Pancreas (tissue), 10 donors: Measurements from ENCODE around the gene DENND5B. TPM values are rescaled to one million over a fixed set of nuclear protein-coding genes. Genes with fewer than 3 reads are reported as not detected.

Experiments used
- ATAC-seq, 4 donors: fragments of 200-7000 bp; cut with Tn5 transposase; one replicate each; pipeline versions ENCODE4 v1.8.0 to v1.9.1; 2020; ENCODE audit warnings: mild to moderate bottlenecking in 4 of 4, moderate library complexity in 4 of 4
- DNase-seq, 6 donors: peaks; one replicate each; pipeline ENCODE4 v3.0.0-alpha.2; 2020
- FAIRE-seq: peaks from 2 replicates; lab custom pipeline; 2012; peaks lifted over from hg19 to GRCh38; lab: Jason Lieb, UNC
- H3K27ac ChIP-seq, 4 donors: fragments of 200-600 bp; sonication (generic); 1 replicate in 3 of 4; 2 replicates in 1 of 4; pipeline versions ENCODE4 v1.5.0 to v1.8.0; 2020
- H3K27me3 ChIP-seq, 4 donors: fragments of 200-600 bp; one replicate each; pipeline ENCODE4 v1.8.0; 2021
- H3K36me3 ChIP-seq, 3 donors: fragments of 200-600 bp; sonication (generic) in 1 of 3; one replicate each; pipeline versions ENCODE4 v1.5.0 to v1.8.0; 2020 to 2021
- H3K4me1 ChIP-seq, 3 donors: fragments of 200-600 bp; one replicate each; pipeline ENCODE4 v1.8.0; 2021
- H3K4me3 ChIP-seq, 4 donors: fragments of 200-600 bp; sonication (generic) in 2 of 4; one replicate each; pipeline versions ENCODE4 v1.5.0 to v1.8.0; 2020 to 2021
- H3K9me3 ChIP-seq, 4 donors: fragments of 200-600 bp; one replicate each; pipeline ENCODE4 v1.8.0; 2021
- WGBS, 2 donors: extraction: QIAGEN DNeasy Blood & Tissue Kit; methylation state at CpG; one replicate each; pipeline ENCODE4 v1.1.7; 2013; 5-methylcytosine and 5-hydroxymethylcytosine counted together
- intact Hi-C, 3 donors: fragments of 100-400 bp; cut with DNase I; formaldehyde crosslinking; loops; one replicate each; pipeline versions ENCODE4 v1.11.1 to v1.14.2; 2022
- polyA plus RNA-seq, 2 donors: library from polyadenylated mRNA; stranded (reverse); fragments of 200-250 nt; gene quantifications; one replicate each; pipeline ENCODE4 v1.2.3, GENCODE V29; 2013
- total RNA-seq, 6 donors: library from RNA; stranded (reverse); fragmentation: NEBNext Ultra II Directional in 4 of 6; extraction: Animal tissue kit (Norgen Biotek cat#: 25700) in 4 of 6; gene quantifications; one replicate each; pipeline versions ENCODE4 v1.2.1 to v1.2.4, GENCODE V29; 2021 to 2023
- TF ChIP-seq, protein P1 (sequence below), 4 donors: fragments of 200-600 bp; sonication (generic) in 3 of 4; IDR thresholded peaks; one replicate each; pipeline versions ENCODE4 v1.5.0 to v1.8.0; 2021; ENCODE audit warnings: antibody characterized with exemption in 4 of 4
- donor health status: healthy with polysubstance abuse.
- donor health status: DM: no; HTN: no; CAD: no; lungs with moderate emphysema.
- donor health status: DM: no; HTN: no; CAD: no.
- donor health status: control.
- donor health status: control.
- donor health status: Bipolar disorder and iron deficiency.
- donor health status: DM: yes; HTN: yes; CAD: no.
- donor health status: DM: no; HTN: no; CAD: no.
- donor health status: DM: no; HTN: no; CAD: no.
- donor health status: DM: yes; HTN: yes; CAD: no.

Gene DENND5B
- total and polyA plus RNA-seq, 8 donors = 2.4 to 11.3 (median 6.9) TPM

DNA sequence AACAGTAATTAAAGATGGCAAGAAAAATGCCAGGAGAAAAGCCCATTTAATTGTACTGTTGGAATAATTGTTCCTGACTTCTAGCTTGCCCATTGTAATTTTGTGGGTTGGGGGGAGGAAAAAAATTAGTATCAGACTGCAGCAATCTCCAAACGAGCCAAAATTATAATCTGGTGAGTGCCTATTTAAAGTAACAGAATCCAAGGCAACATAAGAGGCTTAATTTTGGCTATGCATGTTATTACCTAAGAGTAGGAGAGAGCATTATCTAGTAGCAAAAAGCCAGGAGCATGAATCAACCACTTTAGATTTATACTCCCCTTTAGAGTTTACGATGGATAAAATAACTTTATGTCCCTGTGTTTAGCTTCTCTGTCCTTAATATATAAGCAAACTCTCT, 14.6 kb upstream of the DENND5B start:
- no peaks in the 10 kb centered on the region for H3K4me1 ChIP-seq
- ATAC-seq (no peak), DNase-seq (no peak), FAIRE-seq (no peak)
- TF ChIP-seq, protein P1, sequence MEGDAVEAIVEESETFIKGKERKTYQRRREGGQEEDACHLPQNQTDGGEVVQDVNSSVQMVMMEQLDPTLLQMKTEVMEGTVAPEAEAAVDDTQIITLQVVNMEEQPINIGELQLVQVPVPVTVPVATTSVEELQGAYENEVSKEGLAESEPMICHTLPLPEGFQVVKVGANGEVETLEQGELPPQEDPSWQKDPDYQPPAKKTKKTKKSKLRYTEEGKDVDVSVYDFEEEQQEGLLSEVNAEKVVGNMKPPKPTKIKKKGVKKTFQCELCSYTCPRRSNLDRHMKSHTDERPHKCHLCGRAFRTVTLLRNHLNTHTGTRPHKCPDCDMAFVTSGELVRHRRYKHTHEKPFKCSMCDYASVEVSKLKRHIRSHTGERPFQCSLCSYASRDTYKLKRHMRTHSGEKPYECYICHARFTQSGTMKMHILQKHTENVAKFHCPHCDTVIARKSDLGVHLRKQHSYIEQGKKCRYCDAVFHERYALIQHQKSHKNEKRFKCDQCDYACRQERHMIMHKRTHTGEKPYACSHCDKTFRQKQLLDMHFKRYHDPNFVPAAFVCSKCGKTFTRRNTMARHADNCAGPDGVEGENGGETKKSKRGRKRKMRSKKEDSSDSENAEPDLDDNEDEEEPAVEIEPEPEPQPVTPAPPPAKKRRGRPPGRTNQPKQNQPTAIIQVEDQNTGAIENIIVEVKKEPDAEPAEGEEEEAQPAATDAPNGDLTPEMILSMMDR (IDR thresholded peaks at IDR 0.05) = no peak
- no peaks in the 10 kb centered on the region for H3K9me3 ChIP-seq
- H3K4me3 ChIP-seq = no peak overlapping the region
- no peaks in the 10 kb centered on the region for H3K36me3 ChIP-seq
- H3K27ac ChIP-seq = no peak overlapping the region
- H3K27me3 ChIP-seq = no peaks in the 10 kb centered on the region
- WGBS, 2 donors = 63 to 70% methylated on average over 2 of the region's 2 CpGs
- intact Hi-C loops = no loop called here

DNA sequence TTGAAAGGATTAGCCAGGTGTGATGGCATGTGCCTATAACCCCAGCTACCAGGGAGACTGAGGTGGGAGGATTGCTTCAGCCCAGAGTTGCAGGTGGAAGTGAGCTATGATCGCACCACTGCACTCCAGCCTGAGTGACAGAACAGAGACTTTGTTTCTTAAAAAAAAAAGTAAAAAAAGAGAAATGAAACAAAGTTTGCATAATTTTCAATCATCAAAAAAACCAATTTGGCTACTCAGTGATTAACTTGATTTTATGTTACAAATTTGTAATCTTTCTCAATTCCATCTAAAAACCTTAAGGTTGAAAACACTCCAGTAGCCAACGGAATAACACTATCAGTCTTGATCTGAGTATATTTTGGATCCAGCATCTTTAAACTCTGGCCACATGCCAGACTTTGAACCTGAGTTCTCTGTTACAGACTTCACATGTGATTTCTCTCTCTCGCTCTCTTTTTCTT, 12.6 kb upstream of the DENND5B start:
- DNase-seq = no peak
- 79 to 83% methylated on average over 3 of the region's 3 CpGs for WGBS, 2 donors

DNA sequence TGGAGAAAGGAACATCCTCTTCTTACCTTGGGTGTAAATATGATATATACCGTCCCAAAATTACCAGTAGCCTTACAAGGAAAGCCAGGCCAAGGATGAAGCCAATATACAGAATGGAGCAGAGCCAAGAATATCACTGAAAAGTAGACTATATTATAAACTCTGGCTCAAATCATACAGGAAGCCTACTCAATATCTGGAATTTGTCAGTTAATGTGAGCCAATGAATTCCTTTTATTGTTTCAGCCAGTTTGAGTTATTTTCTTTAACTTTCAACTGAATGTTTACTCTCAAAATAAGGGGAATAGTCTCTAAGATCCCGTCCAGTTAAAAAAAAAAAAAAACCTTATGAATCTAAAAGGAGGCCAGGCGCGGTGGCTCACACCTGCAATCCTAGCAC, 9.8 kb upstream of the DENND5B start:
- TF ChIP-seq, protein P1 (IDR thresholded peaks at IDR 0.05) = no peak
- 85 to 87% methylated on average over 4 of the region's 4 CpGs for WGBS, 2 donors
- Histone ChIP-seq H3K36me3 (no peaks in the 10 kb centered on the region), H3K4me3 (no peak overlapping the region), H3K9me3 (no peaks in the 10 kb centered on the region), H3K4me1 (no peaks in the 10 kb centered on the region), H3K27ac (no peak overlapping the region), H3K27me3 (no peaks in the 10 kb centered on the region)
- intact Hi-C loops = no loop called here
- FAIRE-seq = no peak
- DNase-seq = no peak
- no peak for ATAC-seq

More for the DNA sequence above, 12.6 kb upstream of the DENND5B start:
- Histone ChIP-seq H3K27me3 (no peaks in the 10 kb centered on the region), H3K4me3 (no peak overlapping the region), H3K9me3 (no peaks in the 10 kb centered on the region), H3K27ac (no peak overlapping the region), H3K4me1 (no peaks in the 10 kb centered on the region), H3K36me3 (no peaks in the 10 kb centered on the region)
- intact Hi-C loops = no loop called here
- ATAC-seq = no peak
- FAIRE-seq = no peak
- TF ChIP-seq, protein P1 (IDR thresholded peaks at IDR 0.05) = no peak

DNA sequence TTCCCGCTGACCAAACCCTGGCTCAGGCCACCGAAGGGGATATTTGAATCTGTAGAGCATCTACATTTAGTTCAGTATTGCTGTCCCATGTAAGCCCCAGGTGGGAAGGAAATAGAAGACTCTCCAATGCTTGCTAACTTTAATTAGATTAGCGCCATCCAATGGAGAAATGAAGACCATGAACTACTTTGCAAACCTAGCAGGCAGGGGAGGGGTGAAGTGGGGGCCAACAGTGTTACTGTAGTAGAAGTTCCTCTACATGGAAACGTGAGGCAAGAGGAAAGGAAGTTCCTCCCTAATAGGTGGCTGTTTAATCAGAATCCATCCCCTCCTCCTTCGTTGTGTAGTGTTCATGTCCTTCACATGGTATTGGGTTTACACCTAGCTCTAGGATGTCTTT, 9.3 kb upstream of the DENND5B start:
- Histone ChIP-seq H3K9me3 (no peaks in the 10 kb centered on the region), H3K27ac (no peak overlapping the region), H3K36me3 (no peaks in the 10 kb centered on the region), H3K4me1 (no peaks in the 10 kb centered on the region), H3K4me3 (no peak overlapping the region), H3K27me3 (no peaks in the 10 kb centered on the region)
- FAIRE-seq (no peak), DNase-seq (no peak), ATAC-seq (no peak)
- intact Hi-C loops = no loop called here
- 80 to 82% methylated on average over 5 of the region's 5 CpGs for WGBS, 2 donors
- TF ChIP-seq, protein P1 (IDR thresholded peaks at IDR 0.05) = no peak

DNA sequence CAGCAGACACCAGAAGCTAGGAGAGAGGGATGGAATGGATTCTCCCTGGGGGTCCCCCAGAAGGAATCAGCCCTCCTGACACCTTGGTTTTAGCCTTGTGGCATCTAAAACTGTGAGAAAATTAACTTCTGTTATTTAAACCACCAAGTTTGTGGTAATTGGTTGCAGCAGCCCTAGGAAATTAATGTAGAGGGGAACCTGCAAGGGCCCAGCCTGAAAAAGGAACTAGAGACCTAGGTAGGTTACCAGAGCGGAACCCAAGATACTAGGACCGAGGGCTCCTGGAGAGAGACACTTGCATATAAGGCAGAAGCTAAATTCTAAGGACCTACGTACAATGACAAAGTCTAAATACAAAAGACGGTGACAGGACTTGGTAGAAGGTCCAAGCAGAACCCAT, 8.1 kb upstream of the DENND5B start:
- H3K27me3 ChIP-seq = no peaks in the 10 kb centered on the region
- H3K4me3 ChIP-seq = no peak overlapping the region
- H3K4me1 ChIP-seq = no peaks in the 10 kb centered on the region
- no peaks in the 10 kb centered on the region for H3K9me3 ChIP-seq
- WGBS, 2 donors = 91 to 94% methylated on average over 4 of the region's 4 CpGs
- intact Hi-C loops = no loop called here
- no peaks in the 10 kb centered on the region for H3K36me3 ChIP-seq
- TF ChIP-seq, protein P1 (IDR thresholded peaks at IDR 0.05) = no peak
- no peak for DNase-seq
- no peak for ATAC-seq
- FAIRE-seq = no peak
- no peak overlapping the region for H3K27ac ChIP-seq
